Epidermal melanocyte (primary cell): ENCODE measurements around the gene DNMT3B.
"Not testable (repeated sequence)": the region's sequence is repeated elsewhere in the genome, so short reads cannot be mapped to it uniquely, and the experiment has no call there.

Experiments
- DNase-seq: peaks from one replicate; pipeline ENCODE4 v3.0.0; 2011; ENCODE audit warnings: low spot score; ENCODE audit not compliant: insufficient read length

The DNMT3B gene

GRCh38 chr20:32789896-32790750 is 27.9 kb downstream of the DNMT3B start:
- DNase-seq = peak; percentile 96

GRCh38 chr20:32790751-32791057 is 28.5 kb downstream of the DNMT3B start:
- DNase-seq = no peak

- DNase-seq = peak; percentile 96
Measured at GRCh38 chr20:32792316-32792715, 30.1 kb downstream of the DNMT3B start.

GRCh38 chr20:32792731-32793458 is 30.7 kb downstream of the DNMT3B start:
- DNase-seq = no peak

- DNase-seq = no peak
Measured at GRCh38 chr20:32796383-32796948, 34.3 kb downstream of the DNMT3B start.

- no peak for DNase-seq
Measured at GRCh38 chr20:32796981-32797451, 34.8 kb downstream of the DNMT3B start.

- not testable (repeated sequence) for DNase-seq
Measured at GRCh38 chr20:32797571-32797970, 35.4 kb downstream of the DNMT3B start.

GRCh38 chr20:32798046-32798981 is 36.1 kb downstream of the DNMT3B start:
- no peak for DNase-seq

GRCh38 chr20:32803092-32803491 is 40.9 kb downstream of the DNMT3B start:
- no peak for DNase-seq

- DNase-seq = no peak
Measured at GRCh38 chr20:32804022-32804715, 42.0 kb downstream of the DNMT3B start.

- DNase-seq = no peak
Measured at GRCh38 chr20:32804817-32805216, 42.6 kb downstream of the DNMT3B start.

- DNase-seq = no peak
Measured at GRCh38 chr20:32805721-32806120, 43.5 kb downstream of the DNMT3B start.

- no peak for DNase-seq
Measured at GRCh38 chr20:32806356-32806755, 44.2 kb downstream of the DNMT3B start.

- DNase-seq = no peak
Measured at GRCh38 chr20:32807706-32808105, 45.5 kb downstream of the DNMT3B start.

- DNase-seq = no peak
Measured at GRCh38 chr20:32808438-32808837, 46.3 kb downstream of the DNMT3B start.

- no peak for DNase-seq
Measured at GRCh38 chr20:32809907-32810306, 47.7 kb downstream of the DNMT3B start.

- no peak for DNase-seq
Measured at GRCh38 chr20:32810941-32811340, 48.8 kb downstream of the DNMT3B start.

- no peak for DNase-seq
Measured at GRCh38 chr20:32811886-32812285, 49.7 kb downstream of the DNMT3B start.

- DNase-seq = no peak
Measured at GRCh38 chr20:32819992-32820697, 58.0 kb downstream of the DNMT3B start.
